Erythroblast (primary cell): ENCODE data around the gene BAX.
A peak's percentile ranks its signal among the peaks of the same experiment; 100 is the strongest.
"Not testable (repeated sequence)": the region's sequence is repeated elsewhere in the genome, so short reads cannot be mapped to it uniquely, and the experiment has no call there.

Source experiments
- DNase-seq, 2 experiments: peaks; one replicate each; lab custom pipeline; 2025; lab: John Stamatoyannopoulos, UW
- GATA1 ChIP-seq: IDR thresholded peaks from 2 replicates; pipeline ENCODE4 v1.6.1; 2011; ENCODE audit warnings: low read depth, mild to moderate bottlenecking, control low read depth, low read length, moderate library complexity
- POLR2A ChIP-seq: IDR thresholded peaks from 2 replicates; pipeline ENCODE4 v1.6.1; 2011; ENCODE audit warnings: mild to moderate bottlenecking, low read length

BAX gene

GRCh38 chr19:48954595-48955307 is at the start of gene BAX:
TSS of gene BAX (plus strand) at chr19:48954875. CDS start at chr19:48954929, 54 bp downstream.
- no peak for TF ChIP-seq GATA1
- peak; percentile 83 for TF ChIP-seq POLR2A
- peak; percentile 99 for DNase-seq

GRCh38 chr19:48905664-48906063 is 49.0 kb upstream of the BAX start:
- no peak for TF ChIP-seq GATA1
- TF ChIP-seq POLR2A, result no peak
- DNase-seq, result no peak

GRCh38 chr19:48906324-48906723 is 48.4 kb upstream of the BAX start:
- no peak for DNase-seq
- TF ChIP-seq POLR2A (no peak), GATA1 (no peak)

GRCh38 chr19:48907671-48908070 is 47.0 kb upstream of the BAX start:
- TF ChIP-seq GATA1 (no peak), POLR2A (no peak)
- DNase-seq, result no peak

GRCh38 chr19:48909424-48910077 is 45.1 kb upstream of the BAX start:
- not testable (repeated sequence) for DNase-seq

GRCh38 chr19:48910803-48911202 is 43.9 kb upstream of the BAX start:
- no peak for DNase-seq

GRCh38 chr19:48913114-48913889 is 41.4 kb upstream of the BAX start:
- DNase-seq, result peak in 1 of 2 experiments; percentile 60
- TF ChIP-seq POLR2A (no peak), GATA1 (no peak)

More at GRCh38 chr19:48910803-48911202, 43.9 kb upstream of the BAX start:
- TF ChIP-seq POLR2A (no peak), GATA1 (no peak)

GRCh38 chr19:48914181-48914580 is 40.5 kb upstream of the BAX start:
- DNase-seq, result no peak
- TF ChIP-seq GATA1 (no peak), POLR2A (no peak)

- TF ChIP-seq GATA1 (no peak), POLR2A (no peak)
- no peak for DNase-seq
These were observed 38.9 kb upstream of the BAX start for GRCh38 chr19:48915757-48916156.

GRCh38 chr19:48918071-48918470 is 36.6 kb upstream of the BAX start:
- no peak for DNase-seq
- no peak for TF ChIP-seq POLR2A
- TF ChIP-seq GATA1, result no peak

- DNase-seq, result peak in 1 of 2 experiments; percentile 53
These were observed 35.9 kb upstream of the BAX start for GRCh38 chr19:48918801-48919247.

GRCh38 chr19:48919271-48919670 is 35.4 kb upstream of the BAX start:
- not testable (repeated sequence) for DNase-seq

More at GRCh38 chr19:48918801-48919247, 35.9 kb upstream of the BAX start:
- TF ChIP-seq GATA1 (no peak), POLR2A (no peak)

- no peak for DNase-seq
- TF ChIP-seq GATA1, result no peak
- no peak for TF ChIP-seq POLR2A
These were observed 33.7 kb upstream of the BAX start for GRCh38 chr19:48920949-48921348.

- TF ChIP-seq POLR2A (no peak), GATA1 (no peak)
- DNase-seq, result no peak
These were observed 32.8 kb upstream of the BAX start for GRCh38 chr19:48921721-48922500.
